SK-N-SH (cell line): ENCODE data around the gene EMC7. TPM values are rescaled to one million over a fixed set of nuclear protein-coding genes. Genes with fewer than 3 reads are reported as not detected.

Experiments
- CTCF ChIA-PET: fragments of 300-600, 350-600 bp; formaldehyde crosslinking; extraction: SDS; loops from one replicate; lab custom pipeline; 2021; lab: Yijun Ruan, JAX
- POLR2A ChIA-PET: fragments of 350-600 bp; sonication (Branson Sonifier 250); formaldehyde crosslinking; extraction: SDS; loops from one replicate; lab custom pipeline; 2020; ENCODE audit warnings: antibody characterized with exemption, inconsistent platforms; lab: Yijun Ruan, JAX
- DNase-seq: peaks from one replicate; pipeline ENCODE4 v3.0.0; 2012
- H2AFZ ChIP-seq: fragments of 200-600 bp; sonication (generic); 2 replicates; pipeline ENCODE4 v1.8.1; 2016; ENCODE audit warnings: antibody characterized with exemption, mild to moderate bottlenecking, low read depth
- H3F3A ChIP-seq: fragments of 200-600 bp; sonication (generic); replicated peaks from 2 replicates; pipeline ENCODE3; 2016; ENCODE audit warnings: antibody characterized with exemption, mild to moderate bottlenecking; ENCODE audit not compliant: insufficient read depth
- H3K27ac ChIP-seq, 2 experiments: fragments of 200-500 bp in 1 of 2; fragments of 200-600 bp in 1 of 2; sonication (Bioruptor generic) in 1 of 2; sonication (generic), shearing (Covaris generic) in 1 of 2; 2 replicates each; pipeline versions ENCODE4 v1.5.1 to v1.6.1; 2014 to 2016; ENCODE audit warnings: low read depth in 2 of 2, inconsistent platforms in 1 of 2, low read length in 1 of 2, mild to moderate bottlenecking in 1 of 2, mixed read lengths in 1 of 2
- H3K27me3 ChIP-seq: fragments of 200-600 bp; sonication (generic), shearing (Covaris generic); 2 replicates; pipeline ENCODE4 v1.6.1; 2016; ENCODE audit warnings: mixed run types; ENCODE audit not compliant: insufficient read depth
- H3K36me3 ChIP-seq, 2 experiments: fragments of 200-500 bp in 1 of 2; fragments of 200-600 bp in 1 of 2; sonication (Bioruptor generic) in 1 of 2; sonication (generic) in 1 of 2; replicated peaks in 1 of 2; 2 replicates each; pipeline versions ENCODE3 to v1.5.1; 2014 to 2016; ENCODE audit warnings: low read length in 1 of 2, mild to moderate bottlenecking in 1 of 2; ENCODE audit not compliant: insufficient read depth in 2 of 2, control insufficient read depth in 1 of 2
- H3K4me1 ChIP-seq, 2 experiments: fragments of 200-500 bp in 1 of 2; fragments of 200-600 bp in 1 of 2; sonication (Bioruptor generic) in 1 of 2; sonication (generic), shearing (Covaris generic) in 1 of 2; 2 replicates each; pipeline versions ENCODE4 v1.5.1 to v1.6.1; 2014 to 2016; ENCODE audit warnings: low read depth in 1 of 2, low read length in 1 of 2, mixed run types in 1 of 2; ENCODE audit not compliant: insufficient read depth in 2 of 2, control insufficient read depth in 1 of 2
- H3K4me2 ChIP-seq: fragments of 200-600 bp; sonication (generic), shearing (Covaris generic); 2 replicates; pipeline ENCODE4 v1.6.1; 2017; ENCODE audit warnings: mixed run types
- H3K4me3 ChIP-seq, 2 experiments: fragments of 200-500 bp in 1 of 2; fragments of 200-600 bp in 1 of 2; sonication (Bioruptor generic) in 1 of 2; sonication (generic), shearing (Covaris generic) in 1 of 2; 2 replicates each; pipeline versions ENCODE4 v1.5.1 to v1.8.1; 2014 to 2016; ENCODE audit warnings: low read depth in 2 of 2, inconsistent platforms in 1 of 2, low read length in 1 of 2, mild to moderate bottlenecking in 1 of 2, mixed read lengths in 1 of 2, moderate library complexity in 1 of 2
- H3K79me2 ChIP-seq: fragments of 200-600 bp; sonication (generic); 2 replicates; pipeline ENCODE4 v1.8.1; 2017; ENCODE audit warnings: mild to moderate bottlenecking; ENCODE audit not compliant: insufficient read depth
- H3K9ac ChIP-seq: fragments of 200-600 bp; sonication (generic); 2 replicates; pipeline ENCODE4 v1.6.1; 2017; ENCODE audit warnings: mixed run types
- H3K9me2 ChIP-seq: fragments of 200-600 bp; sonication (generic); 2 replicates; pipeline ENCODE4 v1.6.1; 2017; ENCODE audit warnings: mixed run types
- H3K9me3 ChIP-seq: fragments of 200-600 bp; sonication (generic); 2 replicates; pipeline ENCODE4 v1.6.1; 2017; ENCODE audit warnings: mixed run types, mild to moderate bottlenecking, moderate library complexity
- H4K20me1 ChIP-seq: fragments of 200-600 bp; sonication (generic); 2 replicates; pipeline ENCODE4 v1.6.1; 2017; ENCODE audit warnings: mild to moderate bottlenecking, mixed run types; ENCODE audit not compliant: insufficient read depth
- CTCF ChIP-seq: fragments of 200-600 bp; sonication (generic); IDR thresholded peaks from 2 replicates; pipeline ENCODE4 v1.6.1; 2017; ENCODE audit warnings: antibody characterized with exemption, mild to moderate bottlenecking, moderate library complexity
- JUND ChIP-seq: IDR thresholded peaks from 2 replicates; pipeline ENCODE4 v1.4.0; 2012
- MAX ChIP-seq: IDR thresholded peaks from 2 replicates; pipeline ENCODE4 v1.4.0; 2012; ENCODE audit warnings: low read depth
- MEF2A ChIP-seq: IDR thresholded peaks from 2 replicates; pipeline ENCODE4 v1.4.0; 2012; ENCODE audit warnings: low read depth, borderline replicate concordance
- PBX3 ChIP-seq: IDR thresholded peaks from 2 replicates; pipeline ENCODE4; 2012
- RAD21 ChIP-seq: IDR thresholded peaks from 2 replicates; pipeline ENCODE4 v1.6.1; 2012; ENCODE audit warnings: mild to moderate bottlenecking, low read length
- RCOR1 ChIP-seq: fragments of 150-350 bp; IDR thresholded peaks from 2 replicates; pipeline ENCODE4 v1.6.1; 2017; ENCODE audit warnings: antibody characterized with exemption, low read length
- REST ChIP-seq: IDR thresholded peaks from 2 replicates; pipeline ENCODE4 v1.6.1; 2012; ENCODE audit warnings: mild to moderate bottlenecking, low read depth, low read length, moderate library complexity
- SMC3 ChIP-seq: IDR thresholded peaks from 2 replicates; pipeline ENCODE4 v1.6.1; 2012; ENCODE audit warnings: low read depth, low read length, improper control_type of control experiment
- TAF1 ChIP-seq: IDR thresholded peaks from 2 replicates; pipeline ENCODE4 v1.6.1; 2012; ENCODE audit warnings: low read depth, mild to moderate bottlenecking, low read length, moderate library complexity, borderline replicate concordance
- WGBS: methylation state at CpG from one replicate; pipeline ENCODE4 v1.1.6; 2017; ENCODE audit warnings: low lambda C conversion rate; 5-methylcytosine and 5-hydroxymethylcytosine counted together
- polyA plus RNA-seq, 3 experiments: library from polyadenylated mRNA; depleted of rRNA; stranded (reverse); fragments of >200 nt; gene quantifications; 2 replicates each; pipeline ENCODE4 v1.2.3, GENCODE V29; 2012

The EMC7 gene
- polyA plus RNA-seq, 1 of the 3 experiments (the other 2 are of a cell fraction): 92.3 TPM

- POLR2A ChIA-PET: interaction anchor here (1.2 kb wide), 1 partner anchor 99 kb away, joined by 5 read pairs; the partner anchor contains the start of gene KATNBL1
Observed at GRCh38 chr15:34109797-34110663, 8.4 kb upstream of the EMC7 start.

GRCh38 chr15:34107315-34107714 lies 5.7 kb upstream of the EMC7 start:
- ChIA-PET POLR2A (no interaction called here), CTCF (interaction anchor here (1.3 kb wide), 1 partner anchor 104 kb away, joined by 3 read pairs; no protein-coding TSS in a partner anchor)
- Histone ChIP-seq H3K4me1 (peaks cover 0 to 7% of the 10 kb centered on the region in 2 experiments; a peak in 1 of 4 replicates), H2AFZ (no peak overlapping the region), H4K20me1 (no peaks in the 10 kb centered on the region), H3K79me2 (peaks cover 9% of the 10 kb centered on the region; the same call in 1 of the 2 replicates), H3K27ac (no peak overlapping the region), H3K27me3 (no peaks in the 10 kb centered on the region), H3K36me3 (no peaks in the 10 kb centered on the region), H3K4me3 (no peak overlapping the region), H3F3A (peaks cover 2% of the 10 kb centered on the region), H3K9me3 (no peaks in the 10 kb centered on the region), H3K9ac (no peak overlapping the region), H3K4me2 (no peak overlapping the region), H3K9me2 (no peaks in the 10 kb centered on the region)
- DNase-seq: no peak
- 89% methylated on average over 2 of the region's 2 CpGs for WGBS
- no peak for TF ChIP-seq JUND
- TF ChIP-seq CTCF: no peak
- no peak for TF ChIP-seq REST
- no peak for TF ChIP-seq MEF2A
- no peak for TF ChIP-seq MAX
- TF ChIP-seq SMC3: no peak
- no peak for TF ChIP-seq RCOR1
- TF ChIP-seq PBX3: no peak

More at GRCh38 chr15:34109797-34110663, 8.4 kb upstream of the EMC7 start:
- no peaks in the 10 kb centered on the region for H4K20me1 ChIP-seq
- WGBS: 51% methylated on average over 5 of the region's 5 CpGs
- TF ChIP-seq RAD21: peak; percentile 85
- peak; percentile 85 for TF ChIP-seq CTCF
- no peak for TF ChIP-seq TAF1
- TF ChIP-seq SMC3: peak; percentile 64
- TF ChIP-seq, all 33 proteins: peak for 3
- no peaks in the 10 kb centered on the region for H3K4me1 ChIP-seq
- peak overlapping the region; percentile 12 for H2AFZ ChIP-seq
- H3K9me3 ChIP-seq: no peaks in the 10 kb centered on the region
- no peak overlapping the region for H3K9ac ChIP-seq
- no peaks in the 10 kb centered on the region for H3K36me3 ChIP-seq
- no peak overlapping the region for H3K4me2 ChIP-seq
- CTCF ChIA-PET: interaction anchor here (0.8 to 4.4 kb wide), 24 partner anchors 8 to 478 kb away, joined by 3 to 66 read pairs (median 5); partner anchors contain the start of genes EMC4, EMC7, KATNBL1 and PGBD4
- DNase-seq: peak; percentile 39
- no peaks in the 10 kb centered on the region for H3K9me2 ChIP-seq
- no peaks in the 10 kb centered on the region for H3F3A ChIP-seq
- no peaks in the 10 kb centered on the region for H3K79me2 ChIP-seq
- H3K4me3 ChIP-seq: no peak overlapping the region
- H3K27me3 ChIP-seq: no peaks in the 10 kb centered on the region
- H3K27ac ChIP-seq: no peak overlapping the region
